CD4-positive, alpha-beta T cell treated with Interleukin-17A for 4 hours (primary cell): ENCODE results near the gene TBX10.
"Not testable (repeated sequence)": the region's sequence is repeated elsewhere in the genome, so short reads cannot be mapped to it uniquely, and the experiment has no call there.

Experiments
- DNase-seq: peaks from one replicate; pipeline ENCODE4 v3.0.0-alpha.2; 2020; ENCODE audit warnings: mixed read lengths

Gene TBX10

DNA sequence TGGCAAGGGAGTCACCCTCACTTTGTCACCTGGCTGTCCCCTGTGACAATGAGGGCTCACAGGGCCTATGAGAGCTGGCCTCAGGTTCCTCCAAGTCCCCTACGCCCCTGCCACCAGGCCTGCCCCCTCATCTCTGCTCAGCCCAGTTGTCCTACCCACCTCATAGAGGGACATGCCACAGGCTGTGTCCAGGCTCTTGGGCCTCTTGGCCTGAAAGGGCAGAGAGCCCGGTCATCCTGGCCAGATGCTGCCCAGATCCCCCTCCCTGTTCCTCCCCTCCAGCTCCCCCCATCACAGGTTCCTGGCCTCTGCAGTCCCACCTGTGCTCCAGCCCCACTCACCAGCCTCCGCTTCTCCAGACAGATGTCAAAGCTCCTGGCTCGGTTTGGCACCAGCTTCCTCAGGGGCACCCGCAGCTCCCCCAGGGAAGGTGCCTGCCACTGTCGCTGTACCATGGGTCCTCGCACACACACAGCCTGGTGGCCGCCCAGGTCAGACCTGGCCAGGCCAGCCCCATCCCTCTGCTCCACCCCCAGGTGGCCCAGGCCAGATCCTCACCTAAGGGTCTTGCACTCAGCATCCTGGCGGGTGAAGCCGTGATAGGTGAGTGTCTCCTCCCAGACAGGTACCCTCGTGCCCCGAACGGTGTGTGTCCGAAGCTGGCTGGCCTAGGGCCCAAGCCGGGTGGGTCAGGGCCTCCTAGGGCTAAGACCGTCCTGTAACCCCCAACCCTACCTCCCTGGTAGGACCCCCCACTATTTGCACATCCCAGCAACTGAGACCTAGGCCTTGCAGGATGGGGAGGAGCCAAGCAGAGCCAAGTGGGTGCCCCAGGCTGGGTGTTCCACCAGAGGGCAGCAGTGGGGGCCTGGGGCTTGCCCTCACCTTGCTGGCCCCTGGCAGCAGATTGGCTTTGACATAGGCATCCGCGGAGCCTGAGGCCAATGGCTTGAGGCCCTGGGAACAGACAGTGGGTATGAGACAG, 24.5 kb downstream of the TBX10 start:
- peak; percentile 69 for DNase-seq

DNA sequence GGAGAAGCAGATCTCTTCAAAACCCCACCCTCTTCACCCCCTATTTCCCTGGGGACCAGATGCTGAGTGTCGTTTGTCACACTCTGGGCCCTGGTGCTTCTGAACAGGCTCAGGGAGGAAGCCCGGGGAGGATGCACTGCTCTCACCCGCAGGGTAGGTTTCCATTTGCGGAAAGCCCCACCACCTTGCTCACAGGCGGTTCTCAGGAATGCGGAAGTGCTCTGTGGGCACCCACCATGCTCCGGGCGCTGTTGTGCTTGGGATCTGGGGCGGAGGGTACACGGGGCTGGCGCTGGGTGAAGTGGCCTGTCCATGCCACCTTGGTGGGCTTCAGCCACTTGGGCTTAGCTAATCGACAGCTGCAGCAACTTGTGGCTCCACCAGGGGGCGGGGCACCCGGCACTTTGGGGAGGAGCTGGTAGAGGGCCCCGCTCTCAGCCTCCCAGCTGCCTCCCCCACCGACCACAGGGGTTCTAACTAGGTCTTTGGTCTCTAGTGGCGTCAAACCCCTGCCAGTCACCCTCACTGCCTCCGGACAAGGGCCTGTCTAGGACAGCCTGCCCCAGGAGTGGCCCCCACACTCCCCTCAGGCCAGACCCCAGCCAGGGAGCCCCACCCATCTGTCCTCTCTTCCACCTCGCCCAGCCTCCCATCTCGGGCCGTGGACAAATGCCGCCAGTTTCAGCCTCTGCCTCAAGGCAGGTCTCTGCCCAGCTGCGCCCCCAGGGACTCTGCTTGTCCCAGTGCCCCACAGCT, 25.4 kb downstream of the TBX10 start:
- peak; percentile 85 for DNase-seq

DNA sequence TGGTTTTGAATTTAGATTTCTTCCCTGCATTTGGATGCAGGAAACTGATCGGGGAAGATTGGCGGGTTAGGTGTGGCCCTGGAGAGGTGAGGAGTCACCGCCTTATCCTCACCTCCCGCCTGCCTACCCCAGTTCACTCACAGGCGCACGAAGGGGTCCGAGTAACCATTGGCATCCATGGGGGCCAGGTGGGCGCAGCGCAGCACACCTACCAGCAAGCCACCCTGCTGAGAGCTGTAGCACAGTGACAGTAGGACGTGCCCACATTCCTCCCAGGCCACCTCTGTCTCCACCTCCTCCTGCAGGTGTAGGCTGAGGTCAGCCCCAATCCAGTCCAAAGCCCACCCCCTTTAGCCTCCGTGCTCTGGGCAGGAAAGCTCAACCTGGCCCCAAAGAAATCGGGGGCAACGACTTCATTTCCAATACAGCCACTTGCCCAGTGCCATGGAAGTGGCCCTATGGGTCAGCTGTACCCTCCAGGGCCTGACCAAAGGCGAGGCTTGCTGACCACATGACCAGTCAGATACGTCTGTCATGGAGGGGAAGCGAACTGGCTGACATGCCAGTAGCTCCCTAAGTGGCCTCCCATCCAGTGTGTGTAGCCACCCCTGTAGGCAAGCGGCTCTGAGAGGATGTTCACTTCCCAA, 26.1 kb downstream of the TBX10 start:
- no peak for DNase-seq

DNA sequence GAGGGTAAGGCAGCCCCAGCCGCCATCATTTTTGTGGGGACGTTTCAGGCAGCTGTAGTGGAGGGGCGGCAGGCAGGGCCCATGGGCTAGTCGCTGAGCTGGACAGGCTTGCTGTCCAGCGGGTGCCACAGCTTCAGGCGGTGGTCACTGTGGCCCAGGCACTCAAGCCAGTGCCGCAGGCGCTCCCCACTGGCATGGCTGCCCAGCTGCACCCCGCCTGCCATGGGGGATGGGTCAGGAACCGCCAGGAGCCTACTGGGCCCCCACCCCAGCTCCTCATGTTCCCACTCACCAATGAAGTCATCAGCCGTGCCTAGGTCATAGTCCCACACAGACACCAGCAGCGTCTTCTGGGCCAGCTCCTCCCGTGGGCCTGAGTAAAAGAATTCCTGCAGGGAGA, 26.8 kb downstream of the TBX10 start:
- DNase-seq, result no peak

DNA sequence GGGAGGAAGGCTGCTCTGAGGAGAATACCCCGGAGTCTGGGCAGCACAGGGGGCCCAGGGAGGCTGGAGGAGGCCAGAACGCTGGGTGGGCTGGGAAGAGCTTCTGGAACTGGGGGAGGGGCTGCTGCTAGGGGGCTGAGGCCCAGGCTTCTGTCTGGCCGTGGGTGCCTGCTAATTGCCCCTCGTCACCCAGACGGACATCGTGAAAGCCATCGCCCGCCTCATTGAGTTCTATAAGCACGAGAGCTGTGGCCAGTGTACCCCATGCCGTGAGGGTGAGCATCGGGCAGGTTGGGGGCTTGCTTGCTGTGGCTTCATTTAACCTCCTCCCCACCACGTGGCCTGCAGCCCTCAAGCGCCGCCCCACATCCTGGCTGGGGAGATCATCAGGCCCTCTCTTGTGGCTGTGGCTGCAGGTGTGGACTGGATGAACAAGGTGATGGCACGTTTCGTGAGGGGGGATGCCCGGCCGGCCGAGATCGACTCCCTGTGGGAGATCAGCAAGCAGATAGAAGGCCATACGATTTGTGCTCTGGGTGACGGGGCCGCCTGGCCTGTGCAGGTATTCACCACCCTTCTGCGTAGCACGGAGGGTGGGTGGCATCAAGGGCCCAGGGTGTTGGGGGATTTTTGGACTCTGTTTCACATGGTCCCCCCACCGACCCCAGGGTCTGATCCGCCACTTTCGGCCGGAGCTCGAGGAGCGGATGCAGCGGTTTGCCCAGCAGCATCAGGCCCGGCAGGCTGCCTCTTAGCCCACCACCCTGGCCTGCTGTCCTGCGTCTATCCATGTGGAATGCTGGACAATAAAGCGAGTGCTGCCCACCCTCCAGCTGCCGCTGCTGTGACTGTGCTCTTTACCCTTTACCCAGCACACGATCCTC, 27.6 kb downstream of the TBX10 start:
- no peak for DNase-seq

DNA sequence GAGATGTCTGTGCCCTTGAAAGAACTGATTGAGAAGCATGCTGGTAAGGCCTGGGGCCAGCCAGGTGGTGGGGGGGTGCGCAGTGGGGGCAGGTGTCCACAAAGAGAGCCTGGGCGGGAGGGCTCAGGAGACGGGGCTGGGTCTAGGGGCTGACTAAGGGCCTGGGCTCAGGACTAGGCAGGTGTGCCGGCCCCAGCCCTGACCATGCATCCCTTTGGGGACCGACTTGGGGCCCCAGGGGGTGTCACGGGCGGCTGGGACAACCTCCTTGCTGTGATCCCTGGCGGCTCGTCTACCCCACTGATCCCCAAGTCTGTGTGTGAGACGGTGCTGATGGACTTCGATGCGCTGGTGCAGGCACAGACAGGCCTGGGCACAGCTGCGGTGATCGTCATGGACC, 28.4 kb downstream of the TBX10 start:
- DNase-seq, result no peak

DNA sequence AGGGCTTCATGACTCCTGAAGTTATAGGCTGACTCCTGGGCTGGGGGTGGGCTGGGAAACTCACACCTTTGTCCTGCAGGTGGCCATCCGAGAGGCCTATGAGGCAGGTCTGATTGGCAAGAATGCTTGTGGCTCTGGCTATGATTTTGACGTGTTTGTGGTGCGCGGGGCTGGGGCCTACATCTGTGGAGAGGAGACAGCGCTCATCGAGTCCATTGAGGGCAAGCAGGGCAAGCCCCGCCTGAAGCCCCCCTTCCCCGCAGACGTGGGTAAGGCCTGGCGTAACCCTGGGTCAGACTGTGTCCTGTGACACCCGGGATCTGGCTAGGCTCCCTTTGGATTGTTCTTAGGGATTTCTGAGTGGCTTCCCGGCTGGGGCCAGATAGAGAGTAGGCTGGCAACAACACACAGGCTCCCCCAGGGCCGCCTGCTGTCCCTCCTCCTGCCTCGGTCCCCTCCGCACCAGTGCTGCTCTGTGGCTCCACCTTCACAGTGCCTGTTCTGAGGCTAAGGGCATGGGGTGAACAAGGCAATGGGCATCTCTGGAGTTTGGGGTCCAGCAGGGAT, 29.2 kb downstream of the TBX10 start:
- DNase-seq, result no peak

DNA sequence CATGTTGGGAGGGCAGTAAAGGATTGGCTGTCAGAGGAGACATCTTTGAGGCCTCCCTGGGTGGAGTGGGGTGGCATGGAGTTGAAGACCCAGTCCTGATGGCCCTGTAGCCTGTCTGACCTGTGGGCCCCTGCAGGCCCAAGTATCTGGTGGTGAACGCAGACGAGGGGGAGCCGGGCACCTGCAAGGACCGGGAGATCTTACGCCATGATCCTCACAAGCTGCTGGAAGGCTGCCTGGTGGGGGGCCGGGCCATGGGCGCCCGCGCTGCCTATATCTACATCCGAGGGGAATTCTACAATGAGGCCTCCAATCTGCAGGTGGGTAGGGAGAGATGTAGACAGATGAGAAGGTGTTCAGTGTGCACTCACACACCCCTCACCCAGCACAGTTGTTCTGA, 30.2 kb downstream of the TBX10 start:
- no peak for DNase-seq

DNA sequence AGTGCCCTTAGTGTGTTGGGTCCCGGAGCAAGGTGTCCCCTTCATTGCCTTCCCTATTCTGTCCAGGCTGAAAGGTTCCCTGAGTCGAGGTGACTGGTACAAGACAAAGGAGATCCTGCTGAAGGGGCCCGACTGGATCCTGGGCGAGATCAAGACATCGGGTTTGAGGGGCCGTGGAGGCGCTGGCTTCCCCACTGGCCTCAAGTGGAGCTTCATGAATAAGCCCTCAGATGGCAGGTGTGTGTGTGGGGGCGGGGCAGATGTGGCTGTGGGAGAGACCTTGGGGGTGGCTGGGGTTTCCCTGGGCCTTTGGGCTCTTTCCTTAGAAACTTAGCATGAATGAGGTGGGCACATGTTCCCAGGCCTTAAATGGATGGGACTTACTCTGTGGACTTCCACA, 31.1 kb downstream of the TBX10 start:
- DNase-seq, result no peak

DNA sequence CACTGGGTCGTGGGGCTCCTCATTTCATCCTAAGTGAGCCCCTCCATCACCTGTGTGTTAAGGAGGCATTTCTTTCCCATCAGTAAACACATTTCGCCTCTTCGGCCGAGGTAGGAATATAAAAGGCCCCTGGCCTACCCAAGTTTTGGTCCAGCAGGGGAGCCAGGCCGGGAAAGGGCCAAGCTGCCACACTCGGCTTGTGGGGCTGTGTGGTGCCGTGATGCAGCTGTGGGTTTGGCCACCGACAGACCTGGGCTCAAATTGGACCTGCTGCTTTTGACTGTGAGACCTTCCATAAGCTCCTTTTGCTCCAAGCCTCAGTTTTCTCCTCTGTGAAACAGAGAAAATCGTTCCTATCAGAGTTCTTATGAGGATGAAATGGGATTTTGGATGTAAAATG, 32.1 kb downstream of the TBX10 start:
- no peak for DNase-seq

DNA sequence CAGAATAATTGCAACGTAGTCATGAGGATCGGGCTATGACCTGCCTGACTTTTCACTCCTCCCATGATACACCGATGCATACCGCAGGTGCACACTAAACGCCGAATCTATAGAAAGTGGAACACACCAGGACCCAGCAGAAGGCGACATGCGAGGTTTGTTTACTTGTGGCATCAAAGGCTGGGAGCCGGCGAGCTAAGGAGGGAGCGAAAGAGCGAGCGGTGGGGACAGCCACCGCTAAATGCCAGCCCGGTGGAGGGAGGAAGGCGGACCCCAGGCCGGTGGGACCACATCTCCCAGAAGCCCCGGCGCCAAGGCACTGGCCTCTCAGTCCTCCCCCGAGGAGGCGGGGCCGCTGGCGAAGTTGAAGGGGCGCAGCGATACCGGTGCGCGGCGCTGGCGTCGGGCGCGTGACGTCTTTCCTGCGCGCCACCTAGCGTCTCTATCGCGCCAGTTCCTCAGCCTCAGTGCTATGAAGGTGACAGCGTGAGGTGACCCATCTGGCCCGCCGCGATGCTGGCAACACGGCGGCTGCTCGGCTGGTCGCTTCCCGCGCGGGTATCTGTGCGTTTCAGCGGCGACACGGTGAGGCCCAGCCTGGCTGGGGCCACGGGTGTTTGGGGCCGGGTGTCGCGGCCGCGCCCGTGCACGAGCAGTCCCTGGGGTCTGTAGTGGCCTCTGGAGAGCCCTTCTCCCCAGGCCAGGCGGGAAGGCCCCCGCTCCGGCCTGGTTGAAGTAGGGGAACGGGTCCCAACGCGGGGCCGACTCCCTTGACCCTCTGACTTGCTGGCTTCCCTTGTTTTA, 32.9 kb downstream of the TBX10 start, which contains the start of gene NDUFV1:
Gene NDUFV1, plus strand, starts transcription at position 445 of the 804 bp plus-strand sequence. Its CDS starts 69 bp downstream, at position 514.
- peak; percentile 98 for DNase-seq

DNA sequence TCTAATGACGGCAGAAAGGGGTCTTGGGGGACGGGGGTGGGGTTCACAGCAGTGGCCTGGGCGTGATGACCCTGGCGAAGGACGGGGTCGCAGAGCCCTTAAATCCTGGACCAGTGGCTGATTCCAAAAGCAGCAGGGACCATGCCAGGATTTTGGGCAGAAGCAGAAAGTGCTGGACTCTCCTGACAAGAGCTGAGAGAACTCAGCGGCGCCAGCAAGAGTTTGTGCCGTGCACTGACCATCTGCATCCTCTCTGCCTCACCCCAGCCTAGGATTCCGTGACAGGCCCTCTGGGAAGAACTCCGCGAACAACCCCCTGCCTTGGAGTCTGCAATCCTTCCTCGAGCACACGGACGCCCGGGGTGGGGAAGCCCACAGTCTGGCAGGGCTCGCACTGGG, 33.5 kb downstream of the TBX10 start:
- no peak for DNase-seq

DNA sequence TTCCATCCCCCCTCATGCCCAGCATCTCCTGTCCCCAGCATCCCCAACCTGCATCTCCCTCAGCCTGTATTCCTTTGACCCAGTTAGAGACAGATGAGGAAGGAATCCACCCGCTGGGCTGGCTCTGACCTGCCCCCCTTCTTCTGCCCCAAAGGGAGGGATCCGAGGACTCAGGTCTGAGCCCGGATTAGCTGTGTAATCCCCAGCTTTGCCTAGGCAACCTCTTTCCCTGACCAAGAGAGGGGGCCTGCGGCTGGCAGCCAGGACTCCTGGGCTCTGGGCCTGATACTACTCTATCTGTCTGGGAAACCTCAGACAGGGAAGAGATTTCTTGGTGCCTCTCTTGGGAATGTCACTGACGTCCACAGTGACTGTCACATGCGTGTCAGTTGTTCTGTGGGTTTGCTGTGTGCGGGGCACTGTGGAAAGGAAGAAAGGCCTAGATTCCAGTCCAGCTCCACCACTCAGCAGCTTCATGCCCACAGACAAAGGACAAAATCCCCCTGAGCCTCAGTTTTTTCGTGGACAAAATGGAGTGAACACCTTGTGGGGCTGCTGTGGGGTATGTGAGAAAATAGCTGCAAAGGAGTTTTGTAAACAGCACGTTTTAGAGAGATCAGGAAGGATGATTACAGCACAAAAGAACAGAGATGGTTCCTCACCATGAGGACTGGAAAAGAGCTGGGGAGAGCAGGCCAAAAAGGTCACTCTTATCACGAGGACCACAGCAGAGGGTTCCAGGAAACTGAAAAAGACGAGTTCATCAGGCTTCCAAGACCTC, 34.1 kb downstream of the TBX10 start:
- DNase-seq, result no peak

DNA sequence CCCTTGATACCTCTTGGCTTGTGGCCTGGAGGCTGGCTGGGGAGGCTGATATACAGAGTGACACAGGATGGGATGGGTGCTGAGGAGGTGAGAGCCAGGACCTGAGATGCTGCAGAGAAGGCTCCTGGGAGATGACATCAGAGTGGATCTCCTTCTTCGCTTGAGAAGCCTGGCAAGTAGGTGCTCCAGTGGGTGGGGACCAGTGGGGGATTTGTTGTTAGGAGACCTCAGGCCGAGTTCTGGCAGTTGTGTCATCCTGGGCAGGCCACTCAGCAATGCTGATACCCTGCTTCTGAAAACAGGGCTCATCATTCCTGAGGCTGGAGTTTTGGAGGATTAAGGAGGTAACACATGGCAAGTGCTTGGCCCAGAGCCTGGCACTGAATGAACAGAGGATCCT, 34.7 kb downstream of the TBX10 start:
- DNase-seq, result no peak

DNA sequence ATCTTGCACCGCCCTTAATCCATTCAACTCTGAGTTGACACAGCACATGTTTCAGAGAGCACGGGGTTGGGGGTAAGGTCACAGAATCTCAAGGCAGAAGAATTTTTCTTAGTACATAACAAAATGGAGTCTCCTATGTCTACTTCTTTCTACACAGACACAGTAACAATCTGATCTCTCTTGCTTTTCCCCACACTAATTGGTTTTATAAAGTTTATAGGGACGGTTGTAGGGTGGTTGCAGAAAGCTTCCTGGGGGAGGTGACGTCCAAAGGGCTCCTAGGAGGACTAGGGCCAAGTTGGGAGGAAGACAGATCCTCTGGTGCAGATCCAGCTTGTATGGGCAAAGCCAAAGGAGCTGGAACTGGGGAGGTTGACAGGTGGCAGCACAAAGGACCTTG, 35.4 kb downstream of the TBX10 start:
- DNase-seq, result not testable (repeated sequence)

DNA sequence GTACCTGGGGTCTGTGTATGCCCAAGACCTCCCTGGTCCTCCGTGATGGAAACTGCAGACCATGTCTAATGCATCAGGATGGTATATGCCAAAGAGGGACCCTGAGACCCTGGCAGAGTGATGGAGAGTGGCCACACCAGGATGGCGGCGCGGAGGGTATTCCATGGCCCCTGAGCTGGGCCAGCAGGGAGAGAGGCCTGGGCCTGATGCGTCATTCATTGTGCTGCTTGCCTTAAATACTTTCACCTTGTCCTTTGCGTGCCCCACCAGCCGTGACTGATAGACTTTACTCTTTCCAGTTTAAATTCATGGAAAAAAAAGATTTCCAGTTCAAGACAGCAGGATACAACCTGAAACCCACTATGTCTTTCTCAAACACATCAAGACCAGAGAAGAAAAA, 38.5 kb downstream of the TBX10 start:
- DNase-seq, result no peak

DNA sequence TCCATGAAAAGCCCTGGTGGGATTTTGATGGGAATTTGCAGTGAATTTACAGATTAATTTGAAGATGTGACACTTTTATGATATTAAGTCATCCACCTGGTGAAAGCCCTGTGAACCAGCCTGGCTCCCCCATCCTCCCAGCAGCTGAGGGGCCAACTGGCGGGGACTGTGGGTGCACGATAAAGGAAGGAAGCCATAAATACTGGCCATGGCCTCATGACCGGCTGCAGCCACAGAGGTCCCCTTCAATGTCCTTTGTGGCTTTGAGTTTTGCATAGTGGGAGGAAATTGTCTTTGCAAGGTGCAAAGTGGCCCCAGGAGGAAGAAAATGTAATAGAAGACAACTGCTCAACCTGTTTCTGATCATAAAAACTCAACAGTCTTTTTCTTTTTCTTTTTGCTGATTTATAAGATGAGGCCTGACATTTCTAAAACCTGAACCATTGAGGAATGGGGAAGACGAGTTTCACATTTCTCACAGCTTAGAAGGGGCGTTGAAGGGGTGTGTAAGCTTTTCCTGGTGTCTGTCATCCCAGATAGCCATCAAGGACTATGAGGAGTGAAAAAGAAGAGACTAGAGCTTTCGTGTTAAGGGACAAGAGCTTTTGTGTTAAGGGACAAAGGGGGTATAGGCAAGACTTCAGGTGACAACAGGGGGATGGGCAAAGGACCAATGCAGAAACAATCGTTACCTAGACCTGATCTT, 39.1 kb downstream of the TBX10 start:
- no peak for DNase-seq

DNA sequence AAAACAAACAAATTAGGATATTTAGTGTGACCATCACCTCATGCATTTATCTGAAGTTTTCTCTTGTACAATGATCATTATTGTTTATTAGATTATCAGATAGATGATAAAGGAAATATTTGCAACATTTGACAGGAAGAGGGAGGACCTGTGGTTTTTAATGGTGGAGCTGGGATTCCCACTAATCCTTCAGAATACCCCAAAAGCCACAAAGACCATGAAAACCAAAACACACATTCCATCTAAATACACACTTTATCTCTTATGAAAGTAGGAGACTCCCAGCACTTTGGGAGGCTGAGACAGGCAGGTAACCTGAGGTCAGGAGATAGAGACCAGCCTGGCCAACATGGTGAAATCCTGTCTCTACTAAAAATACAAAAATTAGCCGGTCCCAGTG, 40.4 kb downstream of the TBX10 start:
- no peak for DNase-seq

DNA sequence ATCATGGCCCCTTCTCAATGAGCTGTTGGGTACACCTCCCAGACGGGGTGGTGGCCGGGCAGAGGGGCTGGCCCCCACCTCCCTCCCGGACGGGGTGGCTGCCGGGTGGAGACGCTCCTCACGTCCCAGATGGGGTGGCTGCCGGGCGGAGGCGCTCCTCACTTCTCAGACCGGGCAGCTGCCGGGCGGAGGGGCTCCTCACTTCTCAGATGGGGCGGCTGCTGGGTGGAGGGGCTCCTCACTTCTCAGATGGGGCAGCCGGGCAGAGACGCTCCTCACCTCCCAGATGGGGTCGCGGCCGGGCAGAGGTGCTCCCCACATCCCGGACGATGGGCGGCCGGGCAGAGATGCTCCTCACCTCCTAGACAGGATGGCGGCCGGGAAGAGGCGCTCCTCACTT, 41.6 kb downstream of the TBX10 start:
- DNase-seq, result not testable (repeated sequence)

DNA sequence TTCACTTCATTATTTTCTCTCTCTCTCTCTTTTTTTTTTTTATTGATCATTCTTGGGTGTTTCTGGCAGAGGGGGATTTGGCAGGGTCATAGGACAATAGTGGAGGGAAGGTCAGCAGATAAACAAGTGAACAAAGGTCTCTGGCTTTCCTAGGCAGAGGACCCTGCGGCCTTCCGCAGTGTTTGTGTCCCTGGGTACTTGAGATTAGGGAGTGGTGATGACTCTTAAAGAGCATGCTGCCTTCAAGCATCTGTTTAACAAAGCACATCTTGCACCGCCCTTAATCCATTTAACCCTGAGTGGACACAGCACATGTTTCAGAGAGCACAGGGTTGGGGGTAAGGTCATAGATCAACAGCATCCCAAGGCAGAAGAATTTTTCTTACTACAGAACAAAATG, 42.1 kb downstream of the TBX10 start:
- DNase-seq, result not testable (repeated sequence)
